Cardiac muscle cell (in vitro differentiated cells and primary cell): Measurements from ENCODE around the gene COMMD1. TPM values are rescaled to one million over a fixed set of nuclear protein-coding genes. Genes with fewer than 3 reads are reported as not detected.
"Not testable (repeated sequence)": the region's sequence is repeated elsewhere in the genome, so short reads cannot be mapped to it uniquely, and the experiment has no call there.

Experiments used
- DNase-seq, 2 donors: peaks; one replicate each; pipeline versions ENCODE4 v3.0.0 to v3.0.0-alpha.2; 2010 to 2017; ENCODE audit warnings: low read depth in 1 of 2, low spot score in 1 of 2
- H3K27ac ChIP-seq: fragments of 200-600 bp; sonication (generic); 2 replicates; pipeline ENCODE4 v1.5.1; 2016
- H3K27me3 ChIP-seq: fragments of 200-600 bp; sonication (generic); 2 replicates; pipeline ENCODE4 v1.6.0; 2016; ENCODE audit warnings: control low read depth
- H3K36me3 ChIP-seq: fragments of 200-600 bp; sonication (generic); 2 replicates; pipeline ENCODE4 v1.5.1; 2016; ENCODE audit warnings: control low read depth
- H3K4me1 ChIP-seq: fragments of 200-600 bp; sonication (generic); 2 replicates; pipeline ENCODE4 v1.8.1; 2017; ENCODE audit warnings: low read depth, mild to moderate bottlenecking, mixed run types
- H3K4me3 ChIP-seq: fragments of 200-600 bp; sonication (generic); 2 replicates; pipeline ENCODE4 v1.5.1; 2016; ENCODE audit warnings: mild to moderate bottlenecking
- H3K9me3 ChIP-seq: fragments of 200-600 bp; sonication (generic); 2 replicates; pipeline ENCODE4 v1.5.1; 2017; ENCODE audit warnings: low read depth, mild to moderate bottlenecking, control low read depth
- CTCF ChIP-seq: IDR thresholded peaks from 2 replicates; pipeline ENCODE4 v1.5.1; 2012; ENCODE audit warnings: low read depth, mild to moderate bottlenecking, low read length
- polyA plus RNA-seq: library from polyadenylated mRNA; unstranded; fragments of >200 nt; fragmentation: Nextera tagmentation; extraction: Ambion mirVana; gene quantifications from 2 replicates; pipeline ENCODE4 v1.2.1, GENCODE V29; 2016
- total RNA-seq: library from RNA; depleted of rRNA; stranded (reverse); fragments of >200 nt; gene quantifications from 2 replicates; pipeline ENCODE4 v1.2.3, GENCODE V29; 2016

Gene COMMD1
- total and polyA plus RNA-seq, 2 experiments from 2014 or later, result 36.1 to 94.0 TPM

GRCh38 chr2:62152000-62152399 is 246.5 kb downstream of the COMMD1 start:
- Histone ChIP-seq H3K27ac (no peak overlapping the region), H3K27me3 (no peaks in the 10 kb centered on the region), H3K4me3 (no peak overlapping the region), H3K9me3 (no peaks in the 10 kb centered on the region), H3K36me3 (no peaks in the 10 kb centered on the region), H3K4me1 (peaks cover 14% of the 10 kb centered on the region)
- no peak for TF ChIP-seq CTCF
- DNase-seq, result peak in 1 of 2 donors; percentile 27

GRCh38 chr2:62156861-62157496 is 251.5 kb downstream of the COMMD1 start:
- H3K27ac ChIP-seq, result peak overlapping the region; percentile 14
- no peak for DNase-seq
- H3K4me3 ChIP-seq, result no peak overlapping the region
- H3K27me3 ChIP-seq, result no peaks in the 10 kb centered on the region
- H3K4me1 ChIP-seq, result no peaks in the 10 kb centered on the region
- no peaks in the 10 kb centered on the region for H3K9me3 ChIP-seq
- H3K36me3 ChIP-seq, result no peaks in the 10 kb centered on the region
- TF ChIP-seq CTCF, result no peak

- TF ChIP-seq CTCF, result no peak
- no peaks in the 10 kb centered on the region for H3K27me3 ChIP-seq
- no peak overlapping the region for H3K4me3 ChIP-seq
- H3K4me1 ChIP-seq, result no peaks in the 10 kb centered on the region
- H3K9me3 ChIP-seq, result no peaks in the 10 kb centered on the region
- no peaks in the 10 kb centered on the region for H3K36me3 ChIP-seq
- no peak overlapping the region for H3K27ac ChIP-seq
- DNase-seq, result no peak
Observed at GRCh38 chr2:62158444-62159121, 253.1 kb downstream of the COMMD1 start.

GRCh38 chr2:62160691-62161090 is 255.2 kb downstream of the COMMD1 start:
- not testable (repeated sequence) for H3K27ac ChIP-seq, H3K4me3 ChIP-seq, H3K4me1 ChIP-seq, H3K9me3 ChIP-seq, H3K27me3 ChIP-seq, H3K36me3 ChIP-seq, DNase-seq

GRCh38 chr2:62163106-62163831 is 257.8 kb downstream of the COMMD1 start:
- no peaks in the 10 kb centered on the region for H3K4me1 ChIP-seq
- no peaks in the 10 kb centered on the region for H3K36me3 ChIP-seq
- no peak overlapping the region for H3K4me3 ChIP-seq
- DNase-seq, result peak in 1 of 2 donors; percentile 20
- TF ChIP-seq CTCF, result no peak
- no peaks in the 10 kb centered on the region for H3K27me3 ChIP-seq
- no peaks in the 10 kb centered on the region for H3K9me3 ChIP-seq
- no peak overlapping the region for H3K27ac ChIP-seq

- Histone ChIP-seq H3K27ac (no peak overlapping the region), H3K4me1 (no peaks in the 10 kb centered on the region), H3K9me3 (no peaks in the 10 kb centered on the region), H3K36me3 (no peaks in the 10 kb centered on the region), H3K27me3 (no peaks in the 10 kb centered on the region), H3K4me3 (no peak overlapping the region)
- no peak for DNase-seq
- TF ChIP-seq CTCF, result no peak
Observed at GRCh38 chr2:62163834-62164233, 258.4 kb downstream of the COMMD1 start.
